Measurements from ENCODE around the gene TXNRD2.

The TXNRD2 gene

GRCh38 chr22:19882446-19883381 is 58.9 kb downstream of the TXNRD2 start:
- no peak overlapping the region for H3K4me3 ChIP-seq (replicated peaks; ENCODE audit: low read depth, low read length)
- no peak for DNase-seq (ENCODE audit: extremely low read depth, insufficient read length)
- no peaks in the 10 kb centered on the region for H3K27me3 ChIP-seq (replicated peaks; ENCODE audit: control insufficient read depth, insufficient read depth, low read length)
- no peak for TF ChIP-seq CTCF (IDR thresholded peaks at IDR 0.05; ENCODE audit: insufficient read depth, low read length, poor library complexity, severe bottlenecking)
- no peaks in the 10 kb centered on the region; the same call in 1 of the 2 replicates for H3K36me3 ChIP-seq (ENCODE audit: control insufficient read depth, insufficient read depth, low read length)

GRCh38 chr22:19880786-19881569 is 60.6 kb downstream of the TXNRD2 start:
- no peak for DNase-seq (ENCODE audit: extremely low read depth, insufficient read length)
- H3K27me3 ChIP-seq (replicated peaks; ENCODE audit: control insufficient read depth, insufficient read depth, low read length): no peaks in the 10 kb centered on the region
- no peak for TF ChIP-seq CTCF (IDR thresholded peaks at IDR 0.05; ENCODE audit: insufficient read depth, low read length, poor library complexity, severe bottlenecking)
- no peaks in the 10 kb centered on the region for H3K36me3 ChIP-seq (ENCODE audit: control insufficient read depth, insufficient read depth, low read length)
- no peak overlapping the region for H3K4me3 ChIP-seq (replicated peaks; ENCODE audit: low read depth, low read length)

GRCh38 chr22:19879992-19880785 is 61.4 kb downstream of the TXNRD2 start:
- peak; percentile 0 for DNase-seq (ENCODE audit: extremely low read depth, insufficient read length)
- H3K4me3 ChIP-seq (replicated peaks; ENCODE audit: low read depth, low read length): no peak overlapping the region
- no peak for TF ChIP-seq CTCF (IDR thresholded peaks at IDR 0.05; ENCODE audit: insufficient read depth, low read length, poor library complexity, severe bottlenecking)

GRCh38 chr22:19879643-19879991 is 62.0 kb downstream of the TXNRD2 start:
- Histone ChIP-seq H3K4me3 (replicated peaks; ENCODE audit: low read depth, low read length) (no peak overlapping the region), H3K27me3 (replicated peaks; ENCODE audit: control insufficient read depth, insufficient read depth, low read length) (no peaks in the 10 kb centered on the region), H3K36me3 (ENCODE audit: control insufficient read depth, insufficient read depth, low read length) (no peaks in the 10 kb centered on the region)
- no peak for TF ChIP-seq CTCF (IDR thresholded peaks at IDR 0.05; ENCODE audit: insufficient read depth, low read length, poor library complexity, severe bottlenecking)
- DNase-seq (ENCODE audit: extremely low read depth, insufficient read length): peak; percentile 1

More at GRCh38 chr22:19879992-19880785, 61.4 kb downstream of the TXNRD2 start:
- Histone ChIP-seq H3K36me3 (ENCODE audit: control insufficient read depth, insufficient read depth, low read length) (no peaks in the 10 kb centered on the region), H3K27me3 (replicated peaks; ENCODE audit: control insufficient read depth, insufficient read depth, low read length) (no peaks in the 10 kb centered on the region)

GRCh38 chr22:19879246-19879570 is 62.4 kb downstream of the TXNRD2 start:
- DNase-seq (ENCODE audit: extremely low read depth, insufficient read length): no peak
- H3K4me3 ChIP-seq (replicated peaks; ENCODE audit: low read depth, low read length): no peak overlapping the region

More at GRCh38 chr22:19879246-19879570, 62.4 kb downstream of the TXNRD2 start:
- Histone ChIP-seq H3K36me3 (ENCODE audit: control insufficient read depth, insufficient read depth, low read length) (no peaks in the 10 kb centered on the region), H3K27me3 (replicated peaks; ENCODE audit: control insufficient read depth, insufficient read depth, low read length) (no peaks in the 10 kb centered on the region)
- no peak for TF ChIP-seq CTCF (IDR thresholded peaks at IDR 0.05; ENCODE audit: insufficient read depth, low read length, poor library complexity, severe bottlenecking)

Data from GM06990 (cell line).